K562 (cell line): ENCODE results near the gene FHIT. TPM values are rescaled to one million over a fixed set of nuclear protein-coding genes. Genes with fewer than 3 reads are reported as not detected.

Experiments
- ATAC-seq: fragments of 200-7000 bp; cut with Tn5 transposase; 3 replicates; pipeline ENCODE4 v1.9.1; 2020; ENCODE audit warnings: moderate library complexity
- BruUV-seq: library from RNA; stranded (reverse); fragments of 400-500 nt; replicated peaks from 2 replicates; lab custom pipeline; 2021; lab: Mats Ljungman, UMichigan
- CTCF ChIA-PET: fragments of 300-600 bp; formaldehyde crosslinking; extraction: SDS; loops from one replicate; lab custom pipeline; 2021; ENCODE audit warnings: low intra/inter-chr PET ratio; lab: Yijun Ruan, JAX
- POLR2A ChIA-PET: fragments of 300-600, 350-650 bp; sonication (Branson Sonifier 250); formaldehyde crosslinking; extraction: SDS; loops from one replicate; lab custom pipeline; 2021; ENCODE audit warnings: antibody characterized with exemption, inconsistent platforms; lab: Yijun Ruan, JAX
- DNase-seq, 4 experiments: peaks; one replicate each; pipeline versions ENCODE4 v3.0.0 to v3.0.0-alpha.2; 2011 to 2018; ENCODE audit warnings: low spot score in 3 of 4, mixed read lengths in 3 of 4; ENCODE audit errors: extremely low read depth in 1 of 4
- FAIRE-seq: peaks from 2 replicates; lab custom pipeline; 2011; peaks lifted over from hg19 to GRCh38; lab: Jason Lieb, UNC
- H2AFZ ChIP-seq: 2 replicates; pipeline ENCODE4 v1.6.0; 2011; ENCODE audit warnings: low read depth, low read length, control low read depth, inconsistent platforms
- H3K27ac ChIP-seq: fragments of 200-600 bp; 3 replicates; pipeline ENCODE4 v1.8.0; 2011; ENCODE audit warnings: low read depth, mild to moderate bottlenecking, control low read depth, inconsistent platforms, low read length, moderate library complexity, mixed read lengths; ENCODE audit errors: extremely low read depth
- H3K27me3 ChIP-seq, 2 experiments: fragments of 300-600 bp in 1 of 2; 2 replicates in 1 of 2; 3 replicates in 1 of 2; pipeline versions ENCODE4 v1.6.0 to v1.8.0; 2011; ENCODE audit warnings: inconsistent platforms in 2 of 2, low read length in 2 of 2, mild to moderate bottlenecking in 1 of 2, mixed read lengths in 1 of 2, moderate library complexity in 1 of 2; ENCODE audit not compliant: control insufficient read depth in 2 of 2, insufficient read depth in 2 of 2
- H3K36me3 ChIP-seq: fragments of 300-600 bp; 3 replicates; pipeline ENCODE4 v1.8.0; 2011; ENCODE audit warnings: mild to moderate bottlenecking, low read length, inconsistent platforms; ENCODE audit not compliant: control insufficient read depth, insufficient read depth
- H3K4me1 ChIP-seq, 2 experiments: fragments of 200-600 bp in 1 of 2; replicated peaks in 1 of 2; 2 replicates in 1 of 2; 3 replicates in 1 of 2; pipeline versions ENCODE4 v1.5.1 to v1.8.0; 2011; ENCODE audit warnings: inconsistent platforms in 2 of 2, low read length in 2 of 2, mild to moderate bottlenecking in 1 of 2, mixed read lengths in 1 of 2, moderate library complexity in 1 of 2; ENCODE audit not compliant: control insufficient read depth in 2 of 2, insufficient read depth in 2 of 2
- H3K4me2 ChIP-seq: 2 replicates; pipeline ENCODE4 v1.6.1; 2011; ENCODE audit warnings: low read length, control low read depth, inconsistent platforms, mixed read lengths; ENCODE audit not compliant: insufficient read depth
- H3K4me3 ChIP-seq: fragments of 200-600 bp; sonication (generic), shearing (Covaris generic); 2 replicates; pipeline ENCODE4 v1.5.1; 2016; ENCODE audit warnings: control low read depth, inconsistent platforms
- H3K79me2 ChIP-seq: fragments of 200-600 bp; 3 replicates; pipeline ENCODE4 v1.8.0; 2011; ENCODE audit warnings: low read length, inconsistent platforms; ENCODE audit not compliant: control insufficient read depth, insufficient read depth
- H3K9ac ChIP-seq, 2 experiments: 2 replicates each; pipeline versions ENCODE4 v1.6.0 to v1.6.1; 2011; ENCODE audit warnings: low read depth in 2 of 2, low read length in 2 of 2, control low read depth in 1 of 2, inconsistent platforms in 1 of 2, mild to moderate bottlenecking in 1 of 2, mixed read lengths in 1 of 2; ENCODE audit not compliant: insufficient read depth in 1 of 2
- H3K9me1 ChIP-seq: one replicate; pipeline ENCODE4 v1.6.0; 2011; ENCODE audit warnings: inconsistent platforms, mild to moderate bottlenecking, low read length, moderate library complexity; ENCODE audit not compliant: control insufficient read depth, insufficient read depth
- H3K9me3 ChIP-seq: replicated peaks from 2 replicates; pipeline ENCODE4 v1.5.1; 2011; ENCODE audit warnings: low read depth, low read length, inconsistent platforms; ENCODE audit not compliant: control insufficient read depth, insufficient read depth
- H4K20me1 ChIP-seq: replicated peaks from 2 replicates; pipeline ENCODE4 v1.6.1; 2011; ENCODE audit warnings: low read length, inconsistent platforms, mixed read lengths; ENCODE audit not compliant: control insufficient read depth, insufficient read depth
- CAMTA2 ChIP-seq: fragments of 250-450 bp; sonication (Bioruptor Pico); conservative IDR thresholded peaks from 2 replicates; pipeline ENCODE4 v1.5.1; 2022
- HDAC6 ChIP-seq: IDR thresholded peaks from 2 replicates; pipeline ENCODE4 v1.6.1; 2012; ENCODE audit warnings: low read depth, mild to moderate bottlenecking, control low read depth, inconsistent platforms, low read length, moderate library complexity
- HDAC8 ChIP-seq: fragments of 450-650 bp; IDR thresholded peaks from 2 replicates; pipeline ENCODE4 v1.6.1; 2016; ENCODE audit warnings: mild to moderate bottlenecking, missing genetic modification characterization, moderate library complexity, missing compliant biosample characterization
- RBBP5 ChIP-seq: fragments of 200-600 bp; sonication (generic); IDR thresholded peaks from 2 replicates; pipeline ENCODE4 v1.6.1; 2012; ENCODE audit warnings: borderline replicate concordance, mild to moderate bottlenecking, low read length, control low read depth, inconsistent platforms; ENCODE audit not compliant: insufficient read depth, poor library complexity, severe bottlenecking
- SAP30 ChIP-seq: fragments of 200-600 bp; sonication (generic); IDR thresholded peaks from 2 replicates; pipeline ENCODE4 v1.6.1; 2012; ENCODE audit warnings: borderline replicate concordance, low read depth, mild to moderate bottlenecking, moderate library complexity, low read length, control low read depth, inconsistent platforms; ENCODE audit not compliant: insufficient read depth, poor library complexity, severe bottlenecking
- SIN3A ChIP-seq, 2 experiments: fragments of 150-350 bp in 1 of 2; IDR thresholded peaks; 2 replicates each; pipeline ENCODE4 v1.6.1; 2011 to 2016; ENCODE audit warnings: borderline replicate concordance in 2 of 2, low read depth in 2 of 2, low read length in 2 of 2, mild to moderate bottlenecking in 2 of 2, moderate library complexity in 2 of 2; ENCODE audit not compliant: control insufficient read depth in 1 of 2
- SREBF1 ChIP-seq: fragments of 150-350 bp; IDR thresholded peaks from 2 replicates; pipeline ENCODE4 v1.6.1; 2014; ENCODE audit warnings: antibody characterized with exemption, low read depth, low read length, borderline replicate concordance
- WGBS: fragments of 100-300 bp; shearing (Covaris generic); methylation state at CpG from one replicate; pipeline ENCODE4 v1.1.6; 2016; ENCODE audit warnings: low coverage, mixed read lengths; ENCODE audit not compliant: insufficient coverage; ENCODE audit errors: missing lambda C conversion rate; 5-methylcytosine and 5-hydroxymethylcytosine counted together
- in situ Hi-C: fragments of 300-500 bp; cut with MboI; formaldehyde crosslinking; loops from 4 replicates; pipeline ENCODE4 v1.15.0; 2018; ENCODE audit warnings: inconsistent platforms, mixed read lengths
- intact Hi-C: fragments of 100-400 bp; cut with micrococcal nuclease; formaldehyde crosslinking; loops from 2 replicates; pipeline ENCODE4 v1.14.2; 2022
- polyA plus RNA-seq, 8 experiments: library from polyadenylated mRNA; depleted of rRNA in 4 of 8; stranded (reverse) in 5 of 8; unstranded in 3 of 8; fragments of >200 nt; fragmentation: Nextera tagmentation in 2 of 8; fragmentation: Illumina TruSeq in 1 of 8; extraction: Ambion mirVana in 2 of 8; extraction: Trizol in 1 of 8; gene quantifications; 2 replicates each; pipeline versions ENCODE4 v1.2.1 to v1.2.3, GENCODE V29; 2011 to 2014; ENCODE audit warnings: inconsistent platforms in 1 of 8, missing spikeins in 1 of 8
- total RNA-seq, 7 experiments: library from RNA; depleted of rRNA in 6 of 7; stranded (reverse); fragments of >200 nt in 6 of 7; fragmentation: Illumina TruSeq in 2 of 7; extraction: Trizol in 2 of 7; gene quantifications; 2 replicates each; pipeline versions ENCODE4 v1.2.1 to v1.2.3, GENCODE V29; 2011 to 2021; ENCODE audit warnings: low replicate concordance in 1 of 7

Gene FHIT
- total and polyA plus RNA-seq, 9 of the 15 experiments (the other 6 are each of a cell fraction or from before 2014, with no cell fraction given): 1.7 to 9.1 (median 4.3) TPM

DNA sequence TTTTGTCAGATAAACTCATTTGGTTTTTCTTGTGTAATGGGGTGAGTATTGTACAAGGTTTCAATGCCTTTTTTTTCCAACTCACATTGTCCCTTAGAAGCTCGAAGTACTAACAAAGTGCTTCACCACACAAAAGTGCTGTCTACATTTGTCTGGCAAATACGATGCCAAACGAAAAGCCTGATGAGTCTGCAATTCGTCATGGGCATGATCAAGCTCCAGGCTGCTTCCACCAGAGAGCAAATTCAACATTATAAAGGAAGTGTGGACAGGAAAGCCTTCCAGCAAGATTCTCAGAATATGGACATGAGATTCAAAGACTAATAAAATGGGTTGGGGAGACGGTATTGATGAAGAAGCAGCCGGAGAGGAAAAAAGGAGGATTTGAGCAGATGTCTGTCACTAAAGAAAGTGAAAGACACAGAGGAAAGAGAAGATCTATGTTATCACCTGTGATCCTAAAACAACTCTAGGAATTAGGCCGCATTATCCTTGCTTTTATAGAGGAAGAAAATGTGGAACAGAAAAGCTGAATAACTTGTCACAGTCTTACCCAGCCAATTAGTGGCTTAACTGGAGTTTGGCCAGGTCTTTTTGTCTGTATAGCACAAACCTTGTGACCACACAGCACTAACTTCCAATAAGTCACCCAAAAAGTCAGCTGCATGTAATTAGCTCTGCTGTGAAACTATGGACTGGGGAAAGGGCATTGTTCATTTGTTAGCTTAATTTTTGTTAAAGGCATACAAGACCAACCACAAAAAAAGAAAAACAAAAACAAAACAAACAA is 494.8 kb downstream of the FHIT start:
- TF ChIP-seq SREBF1 (no peak), HDAC8 (tag) (no peak), CAMTA2 (CRISPR knock-in tag) (no peak), HDAC6 (no peak), SAP30 (no peak), SIN3A (IDR thresholded peaks at IDR 0.05; ENCODE audit: borderline replicate concordance in 2 of 2, control insufficient read depth in 1 of 2, low read depth in 2 of 2, low read length in 2 of 2) (no peak), RBBP5 (no peak)
- TF ChIP-seq, all 486 proteins: peak for 0
- H3K79me2 ChIP-seq: no peaks in the 10 kb centered on the region
- in situ Hi-C loops: no loop called here
- no TSS peak for BruUV-seq
- no peaks in the 10 kb centered on the region for H3K9me3 ChIP-seq
- no peaks in the 10 kb centered on the region for H3K9me1 ChIP-seq
- H3K4me3 ChIP-seq: no peak overlapping the region
- H3K9ac ChIP-seq: no peak overlapping the region
- FAIRE-seq (no peak), ATAC-seq (no peak), DNase-seq (no peak)
- ChIA-PET POLR2A (no interaction called here), CTCF (no interaction called here)
- H3K4me1 ChIP-seq: no peaks in the 10 kb centered on the region
- intact Hi-C loops: no loop called here
- no peak overlapping the region for H3K27ac ChIP-seq
- H4K20me1 ChIP-seq: no peaks in the 10 kb centered on the region
- no peaks in the 10 kb centered on the region for H3K36me3 ChIP-seq
- no peak overlapping the region for H2AFZ ChIP-seq
- H3K27me3 ChIP-seq: no peaks in the 10 kb centered on the region
- H3K4me2 ChIP-seq: no peak overlapping the region
- WGBS: 53% methylated on average over 2 of the region's 7 CpGs
